HG02981 (cell line): Measurements from ENCODE around the gene KRTAP10-3.
"Not testable (repeated sequence)": the region's sequence is repeated elsewhere in the genome, so short reads cannot be mapped to it uniquely, and the experiment has no call there.

ENCODE experiments used
- ATAC-seq: cut with Tn5 transposase; IDR thresholded peaks from one replicate; pipeline ENCODE4 v1.9.1; 2021; ENCODE audit warnings: mild to moderate bottlenecking, moderate library complexity; ENCODE audit not compliant: unreplicated experiment

The KRTAP10-3 gene

DNA sequence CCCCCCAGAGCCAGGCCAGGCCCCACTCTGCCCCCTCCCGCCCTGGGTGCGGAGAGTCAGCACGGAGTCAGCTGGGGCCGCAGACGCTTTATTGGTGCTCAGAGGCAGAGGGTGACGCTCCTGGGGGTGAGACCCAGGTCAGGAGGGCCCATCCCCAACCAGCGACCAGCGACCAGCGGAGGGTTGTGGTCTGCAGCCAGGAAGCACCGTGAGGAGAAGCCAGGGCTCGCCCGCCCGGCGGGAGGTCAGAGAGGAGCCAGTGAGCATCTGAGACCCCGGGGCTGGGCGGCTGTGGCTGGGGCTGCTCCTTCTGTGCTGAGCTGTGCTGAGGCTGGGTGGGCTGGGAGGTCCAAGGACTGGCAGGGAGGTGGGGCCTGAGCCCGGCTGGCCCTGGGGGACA lies 8.3 kb downstream of the KRTAP10-3 start:
- ATAC-seq, result not testable (repeated sequence)

DNA sequence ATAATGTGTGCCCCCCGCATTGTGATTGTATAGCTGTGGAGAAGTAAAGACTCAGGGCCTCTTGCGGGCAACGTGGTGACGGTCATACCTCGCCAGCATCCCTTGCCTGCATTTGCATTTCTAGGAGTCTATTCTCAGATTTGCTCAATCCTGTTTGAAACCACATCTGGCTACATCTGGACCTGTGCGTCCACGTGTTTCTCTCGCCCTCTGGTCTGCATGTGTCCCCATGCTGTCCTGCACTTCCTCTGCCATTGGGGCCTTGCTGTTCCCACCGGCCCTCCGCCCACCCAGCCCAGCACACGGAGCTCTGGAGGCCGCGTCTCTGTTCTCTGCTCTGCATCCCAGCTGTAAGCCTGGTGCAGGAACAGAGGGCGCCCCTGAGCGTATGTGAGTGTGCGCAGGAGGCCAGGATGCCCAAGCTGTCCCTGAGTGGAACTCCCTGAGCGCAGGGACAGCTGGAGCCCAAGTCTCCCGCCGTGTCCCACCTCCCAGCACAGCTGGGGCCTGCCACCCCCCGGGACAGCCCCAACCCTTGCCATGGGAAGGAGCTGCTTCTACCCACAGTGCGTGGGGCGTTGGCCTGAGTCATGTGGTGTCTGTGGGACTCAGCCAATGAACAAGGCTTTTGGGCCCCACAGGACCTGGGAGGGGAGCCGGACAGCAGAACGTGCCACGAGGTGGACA lies 8.9 kb downstream of the KRTAP10-3 start:
- no peak for ATAC-seq

DNA sequence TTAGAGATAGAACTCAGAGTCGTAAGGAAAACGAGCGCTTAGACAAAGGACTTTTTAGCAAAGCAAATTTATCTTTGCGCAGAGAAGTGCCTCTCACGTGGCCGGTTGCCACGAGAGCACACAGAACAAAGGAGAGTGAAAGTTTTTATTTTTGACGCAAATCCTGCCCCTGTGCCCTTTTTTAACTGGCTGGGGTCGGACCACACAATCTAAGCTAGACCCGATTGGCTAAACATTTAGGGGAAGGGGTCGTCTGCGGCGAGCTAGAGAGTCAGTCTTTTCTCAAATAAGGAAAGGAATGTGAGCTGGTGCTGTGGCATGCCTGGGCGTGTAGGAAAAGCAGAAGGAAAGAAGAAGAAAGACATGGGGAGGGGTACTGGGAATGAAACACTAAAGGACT lies 9.7 kb downstream of the KRTAP10-3 start:
- ATAC-seq, result no peak

DNA sequence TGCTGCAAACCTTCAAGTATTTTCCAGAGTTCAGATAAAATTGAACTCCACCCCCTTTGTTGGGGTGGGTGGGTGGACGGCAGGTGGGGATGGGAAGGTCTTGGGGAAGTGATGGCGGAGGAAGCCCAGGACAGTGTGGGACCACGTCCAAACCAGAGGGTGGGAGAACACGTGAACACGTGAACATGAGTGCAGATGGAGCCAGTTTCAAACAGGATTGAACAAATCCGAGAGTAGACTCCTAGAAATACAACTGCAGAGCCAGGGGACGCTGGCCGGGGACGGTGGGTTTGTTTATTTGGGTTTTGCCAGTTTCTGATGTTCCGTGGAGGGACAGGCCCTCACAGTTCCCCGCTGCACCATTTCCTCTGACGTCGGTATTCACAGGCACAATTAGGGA lies 10.2 kb downstream of the KRTAP10-3 start:
- no peak for ATAC-seq

DNA sequence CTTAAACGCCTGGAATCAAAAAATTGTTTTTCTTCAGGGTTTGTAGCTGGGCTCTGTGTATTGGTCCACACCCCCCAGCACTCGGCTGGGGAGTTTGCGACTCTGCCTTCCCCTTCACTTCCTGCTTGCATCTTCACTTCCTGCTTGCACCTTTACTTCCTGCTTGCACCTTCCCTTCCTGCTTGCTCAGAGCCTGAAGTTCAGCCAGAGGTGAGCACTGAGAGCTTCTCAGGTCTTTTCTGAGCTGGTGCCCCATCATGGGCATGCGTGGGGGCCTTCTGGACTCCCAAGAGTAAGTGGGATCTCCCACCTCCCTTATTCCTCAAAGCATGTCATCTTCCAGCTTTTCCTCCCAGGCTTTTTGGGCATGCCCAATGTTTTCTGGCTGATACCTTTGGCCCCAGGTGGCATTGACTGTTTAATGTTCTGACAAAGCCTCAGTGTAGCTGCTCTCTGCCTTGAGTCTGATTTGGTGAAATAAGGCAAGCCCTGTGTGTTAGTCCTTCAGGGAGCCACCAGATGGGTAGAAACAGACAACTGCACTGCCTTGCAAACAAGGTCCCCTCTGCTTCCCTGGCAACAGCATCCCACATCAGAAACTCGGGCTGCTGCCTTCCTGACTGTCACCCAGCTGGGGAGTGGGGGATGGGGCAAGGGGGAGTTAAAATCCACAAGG lies 10.8 kb downstream of the KRTAP10-3 start:
- ATAC-seq, result no peak

DNA sequence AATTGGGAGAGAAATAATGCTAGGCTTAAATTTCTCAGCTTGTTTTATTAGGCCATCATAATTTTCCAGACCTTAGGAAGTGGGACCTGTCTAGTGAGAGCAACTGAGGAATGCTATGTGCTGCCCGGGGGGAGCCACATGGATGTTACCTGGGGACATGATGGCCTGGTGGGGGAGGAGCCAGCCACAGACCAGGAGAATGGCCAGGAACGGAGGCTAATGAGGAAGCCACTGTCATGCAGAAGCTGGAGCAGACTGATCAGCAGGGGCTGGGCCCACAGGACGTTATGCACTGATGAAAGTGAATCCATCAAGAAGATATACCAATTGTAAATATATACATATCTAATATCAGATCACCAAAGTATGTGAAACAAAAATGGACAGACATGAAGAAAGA lies 14.0 kb downstream of the KRTAP10-3 start:
- no peak for ATAC-seq

DNA sequence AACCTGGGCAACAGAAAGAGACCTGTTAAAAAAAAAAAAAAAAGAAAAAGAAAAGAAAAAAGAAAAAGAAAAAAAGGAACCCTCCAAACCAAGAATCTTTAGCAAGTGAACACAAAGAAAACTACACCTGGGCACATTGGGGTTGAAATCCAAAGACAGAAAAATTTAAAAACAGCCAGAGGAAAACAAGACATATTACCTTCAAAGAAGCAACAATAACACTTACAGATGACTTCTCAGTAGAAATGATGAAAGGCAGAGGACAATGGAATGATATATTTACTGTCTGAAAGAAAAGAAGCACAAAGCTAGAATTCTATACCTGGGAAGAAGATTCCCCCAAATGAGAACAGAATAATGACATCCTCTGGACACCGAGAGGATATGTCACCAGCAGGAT lies 15.9 kb downstream of the KRTAP10-3 start:
- ATAC-seq, result no peak

DNA sequence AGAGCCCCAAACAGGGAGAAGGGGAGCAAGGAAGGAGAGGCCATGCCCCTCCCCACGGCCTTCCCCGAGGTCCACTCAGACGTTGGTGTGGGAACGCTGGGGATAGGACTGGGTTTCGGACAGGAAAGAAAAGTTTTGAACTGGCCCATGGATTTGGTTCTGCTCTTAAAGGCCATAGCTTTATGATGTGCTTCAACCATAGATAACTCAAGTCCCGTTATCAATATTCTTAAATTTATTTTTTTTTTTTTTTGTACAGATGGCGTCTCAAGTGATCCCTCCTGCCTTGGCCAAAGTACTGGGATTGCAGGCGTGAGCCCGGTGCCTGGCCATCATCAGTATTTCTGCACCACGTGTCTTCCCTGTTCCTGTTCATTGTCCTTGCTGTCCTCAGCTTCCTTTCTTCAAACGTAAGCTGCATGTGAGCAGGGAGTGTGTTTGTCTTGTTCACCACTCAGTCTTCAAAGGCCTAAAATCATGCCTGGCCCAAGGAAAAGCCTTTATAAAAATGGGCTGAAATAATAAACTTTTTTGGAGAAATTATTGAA lies 17.8 kb downstream of the KRTAP10-3 start:
- no peak for ATAC-seq

DNA sequence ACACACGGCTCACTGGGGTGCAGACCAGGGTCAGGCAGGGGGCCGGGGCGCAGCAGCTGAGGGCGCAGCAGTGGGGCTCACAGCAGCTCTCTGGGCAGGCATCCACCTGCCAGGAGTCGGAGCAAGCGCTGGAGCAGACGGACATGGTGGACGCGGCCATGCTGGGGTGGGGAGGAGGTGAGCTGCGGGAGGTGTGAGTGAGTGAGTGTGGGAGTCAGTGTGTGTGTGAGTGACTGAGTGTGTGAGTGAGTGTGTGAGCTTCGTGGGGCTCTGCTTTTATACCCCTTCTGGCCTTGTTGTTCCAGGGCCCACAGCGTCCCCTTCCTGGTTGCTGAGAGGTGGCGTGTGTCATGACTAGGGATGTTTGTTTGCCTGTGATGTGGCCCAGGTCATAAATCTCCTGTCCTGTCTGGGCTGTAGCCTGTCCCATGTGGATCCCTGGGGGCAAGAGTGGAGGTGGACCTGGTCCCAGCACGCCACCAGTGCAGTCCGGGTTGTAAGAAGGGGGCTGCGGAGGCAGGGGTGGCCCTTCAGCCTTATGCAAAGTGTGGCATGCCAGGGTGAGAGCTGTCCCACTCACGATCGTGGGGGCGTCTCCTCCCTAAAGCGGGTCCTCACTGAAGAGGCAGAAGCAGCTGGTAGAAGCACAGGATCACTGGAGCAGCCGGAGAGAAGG lies 18.5 kb downstream of the KRTAP10-3 start, which contains the start of gene KRTAP10-1:
KRTAP10-1 (minus strand) TSS at position 205 of the 676 bp plus-strand sequence; CDS start at position 160, 45 bp downstream.
- no peak for ATAC-seq

DNA sequence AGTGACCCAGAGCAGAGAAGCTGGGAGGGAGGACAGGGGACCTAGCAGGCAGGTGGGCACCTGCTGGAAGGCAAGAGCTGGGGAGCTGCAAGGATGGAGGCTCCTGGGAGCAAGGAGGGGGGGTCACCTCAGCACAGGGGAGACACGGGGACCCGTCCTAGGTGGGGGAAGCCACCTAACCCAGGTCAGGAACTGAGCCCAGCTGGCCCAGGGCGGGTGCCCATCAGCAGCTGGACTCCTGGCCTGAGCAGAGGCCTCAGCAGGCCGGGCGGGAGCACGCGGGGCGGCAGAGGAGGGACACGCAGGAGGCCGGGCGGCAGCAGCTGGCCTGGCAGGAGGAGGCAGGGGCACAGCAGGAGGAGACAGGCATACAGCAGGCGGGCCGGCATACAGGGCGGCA lies 19.5 kb downstream of the KRTAP10-3 start:
- no peak for ATAC-seq

DNA sequence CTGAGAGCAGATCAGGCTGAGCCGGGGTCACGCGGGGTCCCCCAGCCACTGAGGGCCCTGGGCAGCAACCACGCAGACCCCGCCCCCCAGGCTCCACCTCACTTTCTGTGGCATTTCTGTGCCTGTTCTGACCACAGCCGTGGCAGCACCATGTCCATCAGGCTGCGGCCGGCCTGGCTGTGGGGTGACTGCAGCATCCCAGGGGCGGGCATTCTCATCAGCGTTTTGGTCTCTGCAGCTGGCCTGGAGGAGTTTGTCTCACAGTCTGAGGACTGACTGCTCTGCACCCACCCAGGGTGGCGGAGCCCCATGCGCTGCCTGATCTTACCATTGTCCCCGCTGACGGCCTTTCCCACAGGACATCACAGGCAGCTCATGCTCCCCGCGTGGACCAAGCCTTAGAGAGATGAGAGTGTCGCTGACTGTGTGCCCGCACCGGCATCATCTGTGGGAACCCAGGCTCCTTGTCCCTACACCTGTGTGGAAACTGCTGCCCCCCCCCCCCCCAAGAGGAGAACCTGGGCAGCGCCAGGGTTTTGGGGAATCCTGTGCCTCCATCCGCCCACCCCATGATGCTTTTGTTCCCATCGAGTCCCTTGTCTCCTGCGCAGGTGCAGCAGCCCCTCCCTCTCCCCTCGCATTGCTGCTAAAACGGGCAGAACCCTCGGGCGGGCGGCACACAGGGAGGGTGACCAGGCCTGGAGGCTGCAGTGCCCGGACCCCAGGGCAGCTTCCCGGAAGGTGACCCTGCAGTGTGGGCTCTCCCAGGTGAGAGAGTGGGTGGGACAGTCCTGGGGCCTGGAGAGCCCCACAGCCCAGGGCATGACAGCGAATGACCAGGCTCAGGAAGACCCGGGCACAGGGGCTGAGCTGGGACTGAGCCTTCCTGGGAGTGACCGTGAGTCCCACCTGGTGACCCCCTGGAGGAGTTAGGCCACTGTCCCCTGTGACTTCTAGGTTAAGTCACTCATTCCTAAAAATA lies 20.4 kb downstream of the KRTAP10-3 start:
- ATAC-seq, result no peak

DNA sequence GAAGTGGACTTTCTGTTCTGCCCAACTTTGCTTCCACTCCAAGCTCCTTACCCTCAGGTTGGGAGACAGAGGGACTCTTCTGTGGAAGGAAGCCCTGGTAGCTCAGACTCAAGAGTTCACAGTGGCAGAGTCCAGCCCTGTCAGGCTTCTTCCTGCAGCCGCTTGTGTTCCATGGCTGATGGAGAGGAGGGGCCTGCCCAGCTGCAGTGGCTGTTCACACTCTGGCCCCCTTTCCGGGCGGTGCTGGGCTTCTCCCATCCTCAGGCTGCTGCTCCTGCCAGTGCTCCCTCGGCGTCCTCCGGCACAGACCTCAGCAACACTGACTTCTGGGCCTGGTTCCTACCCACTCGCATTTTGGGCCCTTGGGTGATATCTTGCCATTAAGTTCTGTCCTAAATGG lies 22.6 kb downstream of the KRTAP10-3 start:
- no peak for ATAC-seq

DNA sequence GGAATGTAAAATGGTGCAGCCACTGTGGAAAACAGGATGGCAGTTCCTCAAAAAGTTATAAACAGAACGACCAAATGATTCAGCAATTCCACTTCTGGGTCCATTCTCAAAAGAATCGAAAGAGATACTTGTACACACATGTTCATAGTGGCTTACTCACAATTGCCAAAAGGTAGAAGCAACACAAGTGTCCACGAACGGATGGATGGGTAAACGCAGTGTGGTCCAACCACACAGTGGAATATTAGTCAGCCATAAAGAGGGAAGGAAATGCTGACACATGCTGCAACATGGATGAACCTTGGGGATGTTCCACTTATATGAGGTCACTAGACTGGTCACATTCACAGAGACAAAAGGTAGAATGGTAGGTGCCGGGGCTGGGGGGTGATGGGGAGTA lies 23.9 kb downstream of the KRTAP10-3 start:
- no peak for ATAC-seq

DNA sequence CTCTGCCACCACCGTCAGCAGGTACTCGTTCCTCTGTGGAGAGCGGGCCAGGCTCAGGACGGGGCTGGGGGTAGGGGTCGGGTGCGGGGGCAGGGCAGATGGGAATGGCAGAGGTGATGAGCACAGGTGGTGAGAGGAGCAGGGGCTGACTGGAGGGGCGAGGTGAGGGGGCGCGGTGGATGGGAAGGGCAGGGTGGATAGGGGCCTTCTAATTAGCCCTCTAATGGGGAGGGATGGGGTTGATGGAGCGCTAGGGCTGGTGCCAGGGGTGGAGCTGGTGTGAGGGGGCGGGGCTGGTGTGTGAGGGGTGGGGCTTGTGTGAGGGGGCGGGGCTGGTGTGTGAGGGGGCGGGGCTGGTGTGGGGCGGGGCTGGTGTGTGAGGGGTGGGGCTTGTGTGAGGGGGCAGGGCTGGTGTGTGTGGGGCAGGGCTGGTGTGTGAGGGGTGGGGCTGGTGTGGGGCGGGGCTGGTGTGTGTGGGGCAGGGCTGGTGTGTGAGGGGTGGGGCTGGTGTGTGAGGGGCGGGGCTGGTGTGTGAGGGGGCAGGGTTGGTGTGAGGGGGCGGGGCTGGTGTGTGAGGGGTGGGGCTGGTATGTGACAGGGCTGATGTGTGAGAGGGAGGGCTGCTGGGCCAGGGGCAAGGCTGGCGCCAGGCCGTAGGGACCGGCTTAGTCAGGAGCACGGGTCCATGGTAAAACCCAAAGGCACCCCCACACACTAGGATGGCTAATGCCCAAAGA lies 24.5 kb downstream of the KRTAP10-3 start:
- ATAC-seq, result no peak

DNA sequence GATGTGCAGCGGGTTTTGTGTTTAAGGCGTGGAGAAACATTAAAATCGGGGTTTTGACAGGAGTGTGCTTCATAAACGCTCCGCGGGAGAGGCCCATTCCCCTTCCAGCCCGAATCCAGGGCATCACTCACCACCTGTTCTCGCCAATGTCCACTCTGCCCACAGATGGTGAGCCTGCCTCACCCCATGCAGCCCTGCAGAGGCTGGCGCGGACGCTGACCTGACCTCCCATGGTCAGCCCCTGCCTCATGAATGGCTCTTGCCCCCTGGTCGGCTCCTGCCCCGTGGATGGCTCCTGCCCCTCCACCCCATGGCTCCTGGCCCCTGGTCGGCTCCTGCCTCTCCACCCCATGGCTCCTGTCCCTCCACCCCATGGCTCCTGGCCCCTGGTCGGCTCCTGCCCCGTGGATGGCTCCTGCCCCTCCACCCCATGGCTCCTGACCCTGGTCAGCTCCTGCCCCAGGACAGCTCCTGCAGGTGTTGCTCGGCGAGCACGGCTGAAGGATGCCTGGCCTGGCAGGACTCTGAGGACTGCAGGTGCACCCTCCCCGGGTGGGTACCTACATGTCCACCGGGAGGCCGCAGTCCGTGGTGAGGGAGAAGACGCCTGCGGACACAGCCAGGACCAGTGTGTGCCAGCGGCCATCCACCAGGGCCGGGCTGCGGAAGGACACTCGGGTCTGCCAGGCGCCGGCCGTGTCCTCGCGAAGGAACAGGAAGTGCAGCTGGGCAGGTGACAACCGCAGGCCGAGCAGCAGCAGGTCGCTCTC lies 25.3 kb downstream of the KRTAP10-3 start:
- ATAC-seq, result no peak

DNA sequence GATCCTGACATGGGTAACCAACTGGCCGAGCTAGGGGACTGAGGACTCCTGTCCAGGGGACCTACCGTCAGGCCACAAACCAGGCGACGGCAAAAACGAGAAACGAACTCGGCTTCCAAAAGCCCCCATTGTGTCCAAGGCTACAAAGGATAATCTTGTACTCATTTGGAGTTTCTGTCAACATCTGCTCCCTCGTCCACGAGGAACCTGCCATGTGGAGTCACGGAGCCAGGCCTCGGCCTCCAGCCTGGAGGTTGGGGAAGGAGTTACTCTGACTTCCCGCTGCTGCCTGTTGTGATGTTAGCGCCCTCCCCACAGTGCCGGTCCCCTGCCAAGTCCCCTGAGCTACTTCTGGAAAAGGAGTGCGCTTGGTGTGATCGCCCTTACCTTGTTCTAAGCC lies 25.9 kb downstream of the KRTAP10-3 start:
- ATAC-seq, result no peak

DNA sequence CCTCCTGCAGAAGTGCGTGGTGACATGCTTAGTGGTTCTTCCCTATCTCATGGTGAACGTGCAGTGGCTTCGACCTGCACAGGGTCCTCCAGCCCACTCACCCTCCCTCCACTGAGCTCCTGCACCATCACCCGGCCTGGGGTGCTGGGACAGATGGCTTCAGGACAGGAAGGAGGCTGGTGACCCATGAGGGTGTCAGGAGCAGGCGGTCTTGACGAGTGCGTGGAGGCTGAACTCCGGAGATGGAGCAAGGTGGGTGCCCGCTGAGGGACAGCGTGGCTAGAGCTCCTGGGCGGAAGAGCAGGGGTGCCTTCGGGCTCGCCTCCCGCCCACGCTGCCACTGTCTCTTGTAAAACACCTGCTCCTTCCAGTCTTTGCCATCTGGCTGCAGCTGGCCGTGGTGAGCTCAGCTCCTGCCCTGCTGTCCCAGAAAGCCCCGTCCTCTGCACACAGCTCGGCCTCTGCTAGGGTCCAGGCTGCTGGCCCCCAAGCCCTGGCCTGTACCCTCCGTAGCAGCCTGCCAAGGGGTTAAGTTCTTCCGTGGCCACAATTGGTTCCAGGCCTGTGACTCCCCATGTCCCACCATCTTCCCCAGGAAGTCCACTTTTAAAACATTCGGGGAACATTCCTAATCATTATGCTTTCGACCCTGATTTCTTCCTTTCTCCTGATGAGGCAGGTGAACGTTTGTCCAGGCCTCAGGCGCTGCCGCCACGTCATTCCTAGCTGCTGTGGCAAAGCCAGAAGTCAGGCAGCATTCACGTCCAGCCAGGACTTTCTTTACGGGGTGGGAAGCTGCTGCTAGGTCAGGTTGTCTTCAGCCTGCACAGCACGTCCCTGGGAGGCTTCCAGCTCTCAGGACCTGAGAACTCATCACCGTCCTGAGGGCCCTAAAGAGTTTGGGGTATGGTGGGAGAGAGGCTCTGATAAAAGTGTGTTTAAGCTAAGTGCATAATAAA lies 26.7 kb downstream of the KRTAP10-3 start:
- ATAC-seq, result no peak
